Measurements from ENCODE around the gene CCDC71. TPM values are rescaled to one million over a fixed set of nuclear protein-coding genes. Genes with fewer than 3 reads are reported as not detected.

Gene CCDC71
- total and polyA plus RNA-seq, 9 of the 15 experiments (the other 6 are each of a cell fraction or from before 2014, with no cell fraction given): 0.13 to 19.3 (median 14.3) TPM

DNA sequence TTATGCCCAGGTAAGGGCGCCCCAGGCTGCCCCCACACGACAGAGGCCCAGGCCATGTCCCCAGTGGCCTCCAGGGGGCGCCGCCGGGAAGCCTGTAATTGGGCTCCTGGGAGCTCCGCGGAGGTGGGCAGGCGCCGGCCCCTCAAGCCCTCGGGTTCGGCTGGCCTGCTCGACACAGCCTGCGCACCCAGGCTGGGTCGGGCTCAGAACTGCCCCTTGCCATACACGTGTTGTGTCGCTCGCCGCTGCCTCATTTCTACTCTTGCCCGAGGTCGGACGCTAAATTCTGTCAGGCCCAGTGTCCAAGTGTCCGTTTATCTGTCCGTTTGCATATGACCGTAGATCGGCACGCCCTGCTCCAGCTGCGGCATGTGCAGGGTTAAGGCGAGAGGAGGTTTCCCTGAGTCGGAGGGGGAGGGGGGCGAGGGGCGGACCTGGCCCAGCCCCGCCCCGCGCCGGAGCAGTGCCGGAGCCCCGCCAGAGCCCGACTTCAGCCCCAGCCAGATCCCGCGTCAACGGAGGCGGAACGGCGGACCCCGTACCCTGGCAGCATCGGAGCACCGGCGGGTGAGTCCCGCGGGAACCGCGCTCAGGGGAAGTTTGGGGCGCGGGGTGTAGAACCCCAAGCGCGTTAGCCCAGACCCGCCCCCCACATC is 5.1 kb upstream of the CCDC71 start, which contains the start of gene KLHDC8B (continued):
- TF ChIP-seq SPI1 (IDR thresholded peaks at IDR 0.05; ENCODE audit: borderline replicate concordance, low read depth, low read length) (no peak), ZNF830 (CRISPR knock-in tag; IDR thresholded peaks at IDR 0.05) (no peak), MYC (IDR thresholded peaks at IDR 0.05; ENCODE audit: low read depth, low read length) (peak; percentile 63; the same call in 1 of the 2 replicates), MYC (CRISPR knock-in tag; IDR thresholded peaks at IDR 0.05; ENCODE audit: borderline replicate concordance, low read depth) (no peak), TAF1 (IDR thresholded peaks at IDR 0.05; ENCODE audit: control insufficient read depth, extremely low read depth, insufficient read depth, low read length, severe bottlenecking) (peak; percentile 44), EGR1 (conservative IDR thresholded peaks at IDR 0.05) (peak; percentile 48), KLF13 (tag; IDR thresholded peaks at IDR 0.05; ENCODE audit: borderline replicate concordance, low read depth) (peak; percentile 34; the same call in 1 of the 2 replicates), BMI1 (IDR thresholded peaks at IDR 0.05; ENCODE audit: low read length) (no peak), MCM5 (IDR thresholded peaks at IDR 0.05; ENCODE audit: low read depth) (no peak), MEF2A (IDR thresholded peaks at IDR 0.05; ENCODE audit: control insufficient read depth, low read depth, low read length) (no peak), KDM4B (IDR thresholded peaks at IDR 0.05; ENCODE audit: borderline replicate concordance in 2 of 2, low read depth in 1 of 2) (no peak), SMAD1 (IDR thresholded peaks at IDR 0.05; ENCODE audit: low read depth, low read length, partially characterized antibody) (no peak), BRF1 (IDR thresholded peaks at IDR 0.05; ENCODE audit: borderline replicate concordance, extremely low read depth, insufficient read length) (no peak), DEAF1 (CRISPR knock-in tag; IDR thresholded peaks at IDR 0.05) (peak; percentile 55; the same call in 1 of the 2 replicates), THAP7 (CRISPR knock-in tag; IDR thresholded peaks at IDR 0.05) (no peak), KAT7 (CRISPR knock-in tag; IDR thresholded peaks at IDR 0.05; ENCODE audit: borderline replicate concordance) (no peak), SNIP1 (IDR thresholded peaks at IDR 0.05; ENCODE audit: low read depth) (no peak), GABPB1 (CRISPR knock-in tag; IDR thresholded peaks at IDR 0.05) (peak; percentile 71)
- TF ChIP-seq, protein P1, sequence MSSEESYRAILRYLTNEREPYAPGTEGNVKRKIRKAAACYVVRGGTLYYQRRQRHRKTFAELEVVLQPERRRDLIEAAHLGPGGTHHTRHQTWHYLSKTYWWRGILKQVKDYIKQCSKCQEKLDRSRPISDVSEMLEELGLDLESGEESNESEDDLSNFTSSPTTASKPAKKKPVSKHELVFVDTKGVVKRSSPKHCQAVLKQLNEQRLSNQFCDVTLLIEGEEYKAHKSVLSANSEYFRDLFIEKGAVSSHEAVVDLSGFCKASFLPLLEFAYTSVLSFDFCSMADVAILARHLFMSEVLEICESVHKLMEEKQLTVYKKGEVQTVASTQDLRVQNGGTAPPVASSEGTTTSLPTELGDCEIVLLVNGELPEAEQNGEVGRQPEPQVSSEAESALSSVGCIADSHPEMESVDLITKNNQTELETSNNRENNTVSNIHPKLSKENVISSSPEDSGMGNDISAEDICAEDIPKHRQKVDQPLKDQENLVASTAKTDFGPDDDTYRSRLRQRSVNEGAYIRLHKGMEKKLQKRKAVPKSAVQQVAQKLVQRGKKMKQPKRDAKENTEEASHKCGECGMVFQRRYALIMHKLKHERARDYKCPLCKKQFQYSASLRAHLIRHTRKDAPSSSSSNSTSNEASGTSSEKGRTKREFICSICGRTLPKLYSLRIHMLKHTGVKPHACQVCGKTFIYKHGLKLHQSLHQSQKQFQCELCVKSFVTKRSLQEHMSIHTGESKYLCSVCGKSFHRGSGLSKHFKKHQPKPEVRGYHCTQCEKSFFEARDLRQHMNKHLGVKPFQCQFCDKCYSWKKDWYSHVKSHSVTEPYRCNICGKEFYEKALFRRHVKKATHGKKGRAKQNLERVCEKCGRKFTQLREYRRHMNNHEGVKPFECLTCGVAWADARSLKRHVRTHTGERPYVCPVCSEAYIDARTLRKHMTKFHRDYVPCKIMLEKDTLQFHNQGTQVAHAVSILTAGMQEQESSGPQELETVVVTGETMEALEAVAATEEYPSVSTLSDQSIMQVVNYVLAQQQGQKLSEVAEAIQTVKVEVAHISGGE (CRISPR knock-in tag; IDR thresholded peaks at IDR 0.05): peak in 1 of 3 experiments; percentile 65; a peak in 1 of 6 replicates
- TF ChIP-seq, protein P2, sequence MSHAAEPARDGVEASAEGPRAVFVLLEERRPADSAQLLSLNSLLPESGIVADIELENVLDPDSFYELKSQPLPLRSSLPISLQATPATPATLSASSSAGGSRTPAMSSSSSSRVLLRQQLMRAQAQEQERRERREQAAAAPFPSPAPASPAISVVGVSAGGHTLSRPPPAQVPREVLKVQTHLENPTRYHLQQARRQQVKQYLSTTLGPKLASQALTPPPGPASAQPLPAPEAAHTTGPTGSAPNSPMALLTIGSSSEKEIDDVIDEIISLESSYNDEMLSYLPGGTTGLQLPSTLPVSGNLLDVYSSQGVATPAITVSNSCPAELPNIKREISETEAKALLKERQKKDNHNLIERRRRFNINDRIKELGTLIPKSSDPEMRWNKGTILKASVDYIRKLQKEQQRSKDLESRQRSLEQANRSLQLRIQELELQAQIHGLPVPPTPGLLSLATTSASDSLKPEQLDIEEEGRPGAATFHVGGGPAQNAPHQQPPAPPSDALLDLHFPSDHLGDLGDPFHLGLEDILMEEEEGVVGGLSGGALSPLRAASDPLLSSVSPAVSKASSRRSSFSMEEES (CRISPR knock-in tag; IDR thresholded peaks at IDR 0.05): no peak
